ENCODE data around the gene VEGFB. TPM values are rescaled to one million over a fixed set of nuclear protein-coding genes. Genes with fewer than 3 reads are reported as not detected.
A peak's percentile ranks its signal among the peaks of the same experiment; 100 is the strongest.
"Not testable (repeated sequence)": the region's sequence is repeated elsewhere in the genome, so short reads cannot be mapped to it uniquely, and the experiment has no call there.

The VEGFB gene
- polyA plus RNA-seq, 2 of the 4 experiments (the other 2 are of a cell fraction): 6.8 to 26.5 TPM

DNA sequence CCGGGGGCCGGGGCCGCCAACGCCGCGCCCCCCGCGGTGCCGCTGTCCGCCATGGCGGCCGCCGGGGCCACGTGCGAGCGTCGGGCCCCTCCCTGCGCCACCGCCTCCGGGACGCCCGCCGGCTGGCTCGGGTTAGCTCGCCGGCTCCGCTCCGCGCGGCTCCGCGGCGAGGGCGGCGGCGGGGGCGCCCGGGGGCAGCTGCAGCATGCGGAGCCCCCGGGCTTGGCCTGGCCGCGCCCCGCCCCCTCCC is 12.2 kb downstream of the VEGFB start:
- ChIA-PET POLR2A (interaction anchor here (0.6 to 6.0 kb wide), 6 partner anchors 20 to 1395 kb away, joined by 3 to 53 read pairs (median 8); partner anchors contain the start of genes ESRRA, NUDT22, STIP1 and TRPT1), CTCF (interaction anchor here (0.8 to 12.2 kb wide), 9 partner anchors 9 to 108 kb away, joined by 3 to 220 read pairs (median 4); partner anchors contain the start of genes BAD, CATSPERZ, ESRRA and NUDT22)
- H3K4me3 ChIP-seq: peak overlapping the region; percentile 84
- TF ChIP-seq, protein P1, sequence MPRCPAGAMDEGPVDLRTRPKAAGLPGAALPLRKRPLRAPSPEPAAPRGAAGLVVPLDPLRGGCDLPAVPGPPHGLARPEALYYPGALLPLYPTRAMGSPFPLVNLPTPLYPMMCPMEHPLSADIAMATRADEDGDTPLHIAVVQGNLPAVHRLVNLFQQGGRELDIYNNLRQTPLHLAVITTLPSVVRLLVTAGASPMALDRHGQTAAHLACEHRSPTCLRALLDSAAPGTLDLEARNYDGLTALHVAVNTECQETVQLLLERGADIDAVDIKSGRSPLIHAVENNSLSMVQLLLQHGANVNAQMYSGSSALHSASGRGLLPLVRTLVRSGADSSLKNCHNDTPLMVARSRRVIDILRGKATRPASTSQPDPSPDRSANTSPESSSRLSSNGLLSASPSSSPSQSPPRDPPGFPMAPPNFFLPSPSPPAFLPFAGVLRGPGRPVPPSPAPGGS (IDR thresholded peaks at IDR 0.05): peak; percentile 30; the same call in 1 of the 3 replicates
- TF ChIP-seq, protein P2, sequence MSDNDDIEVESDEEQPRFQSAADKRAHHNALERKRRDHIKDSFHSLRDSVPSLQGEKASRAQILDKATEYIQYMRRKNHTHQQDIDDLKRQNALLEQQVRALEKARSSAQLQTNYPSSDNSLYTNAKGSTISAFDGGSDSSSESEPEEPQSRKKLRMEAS (IDR thresholded peaks at IDR 0.05): 0 out of 2 replicates have a peak, but pooled peaks have one; percentile 8
- TF ChIP-seq MYC (IDR thresholded peaks at IDR 0.05; ENCODE audit: borderline replicate concordance, low read length) (peak; percentile 34; the same call in 1 of the 2 replicates), NPAS2 (CRISPR knock-in tag; IDR thresholded peaks at IDR 0.05; ENCODE audit: borderline replicate concordance) (0 out of 2 replicates have a peak, but pooled peaks have one; percentile 15), JUN (IDR thresholded peaks at IDR 0.05) (peak; percentile 42 to 65; a peak in 3 of 5 replicates)
- peak overlapping the region; percentile 100 for H3K4me2 ChIP-seq
- peaks cover 45% of the 10 kb centered on the region for H3K4me1 ChIP-seq
- DNase-seq (ENCODE audit: low read depth in 1 of 2, low spot score in 1 of 2); H3K9me3 ChIP-seq; FAIRE-seq; ATAC-seq: not testable (repeated sequence)
- H3K27ac ChIP-seq: peak overlapping the region; percentile 99 to 100
- no CpG with 5 or more reads among the region's 43 CpGs for WGBS (ENCODE audit: missing lambda C conversion rate)

DNA sequence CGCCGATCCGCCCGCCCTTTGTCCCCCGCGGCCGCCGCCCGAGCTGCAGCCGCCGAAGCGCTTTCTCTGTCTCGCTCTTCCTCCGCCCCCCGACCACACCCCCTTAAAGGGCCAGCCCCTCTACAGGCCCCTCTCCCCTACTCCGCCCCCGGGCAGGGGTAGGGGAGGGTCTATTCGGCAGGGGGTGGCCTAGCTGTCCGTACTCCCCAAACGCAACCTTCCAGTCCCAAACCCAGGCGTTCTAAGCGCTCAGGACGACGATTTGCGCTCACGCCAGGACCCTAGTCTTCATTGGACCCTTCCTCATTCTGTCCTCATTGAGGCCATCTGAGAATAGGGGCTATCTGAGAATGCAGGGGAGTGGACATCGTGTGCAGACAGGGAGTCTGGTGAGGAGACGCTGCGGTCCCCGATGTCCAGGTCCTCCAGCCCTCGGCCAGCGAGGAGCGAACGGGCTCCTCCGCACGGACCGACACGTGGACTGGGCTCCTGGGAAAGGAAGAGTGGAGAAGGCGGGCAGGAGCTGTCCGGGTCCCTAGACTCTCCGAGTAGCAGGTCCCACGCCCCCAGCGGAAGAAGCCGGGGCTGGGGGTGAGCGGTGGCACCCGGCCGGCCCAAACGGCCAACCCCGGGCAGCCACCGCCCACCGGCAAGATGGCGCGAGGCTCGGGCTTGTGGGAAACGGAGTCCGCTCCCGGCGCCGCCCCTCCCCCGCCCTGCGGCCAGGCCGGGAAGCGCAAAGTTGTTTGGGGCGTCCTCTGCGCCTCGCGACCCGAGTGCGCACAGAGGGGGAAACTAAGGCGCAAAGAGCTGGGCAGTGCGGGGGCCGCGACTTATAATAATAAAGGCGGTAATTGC is 12.7 kb downstream of the VEGFB start, which contains the start of gene PPP1R14B:
Gene PPP1R14B, minus strand, starts transcription at position 73 of the 858 bp plus-strand sequence. CDS start 270 bp downstream, outside the sequence.
- Histone ChIP-seq H3K4me3 (peak within 1 kb of the TSS; percentile 84), H3K9me3 (no peaks in the 10 kb centered on the region), H3K27ac (peak within 1 kb of the TSS; percentile 99 to 100), H3K4me1 (peaks cover 45% of the 10 kb centered on the region), H3K4me2 (peak within 1 kb of the TSS; percentile 100)
- no peak for TF ChIP-seq RCOR1 (IDR thresholded peaks at IDR 0.05; ENCODE audit: low read depth, low read length)
- peak; percentile 51; the same call in 1 of the 2 replicates for TF ChIP-seq MYC (IDR thresholded peaks at IDR 0.05; ENCODE audit: borderline replicate concordance, low read length)
- TF ChIP-seq, protein P2 (IDR thresholded peaks at IDR 0.05): peak; percentile 91
- peak; percentile 14; the same call in 1 of the 2 replicates for TF ChIP-seq POLR2A (IDR thresholded peaks at IDR 0.05; ENCODE audit: low read length)
- TF ChIP-seq MAZ (IDR thresholded peaks at IDR 0.05; ENCODE audit: borderline replicate concordance, low read depth, low read length): peak; percentile 79; the same call in 1 of the 2 replicates
- TF ChIP-seq RFX5 (IDR thresholded peaks at IDR 0.05): no peak
- no peak for TF ChIP-seq MAFK (IDR thresholded peaks at IDR 0.05; ENCODE audit: partially characterized antibody)
- TF ChIP-seq, protein P3, sequence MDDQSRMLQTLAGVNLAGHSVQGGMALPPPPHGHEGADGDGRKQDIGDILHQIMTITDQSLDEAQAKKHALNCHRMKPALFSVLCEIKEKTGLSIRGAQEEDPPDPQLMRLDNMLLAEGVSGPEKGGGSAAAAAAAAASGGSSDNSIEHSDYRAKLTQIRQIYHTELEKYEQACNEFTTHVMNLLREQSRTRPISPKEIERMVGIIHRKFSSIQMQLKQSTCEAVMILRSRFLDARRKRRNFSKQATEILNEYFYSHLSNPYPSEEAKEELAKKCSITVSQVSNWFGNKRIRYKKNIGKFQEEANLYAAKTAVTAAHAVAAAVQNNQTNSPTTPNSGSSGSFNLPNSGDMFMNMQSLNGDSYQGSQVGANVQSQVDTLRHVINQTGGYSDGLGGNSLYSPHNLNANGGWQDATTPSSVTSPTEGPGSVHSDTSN (IDR thresholded peaks at IDR 0.05): no peak
- TF ChIP-seq POLR2AphosphoS2 (conservative IDR thresholded peaks at IDR 0.05; ENCODE audit: low read length): peak; percentile 75; the same call in 1 of the 2 replicates
- peak; percentile 49 for TF ChIP-seq CHD2 (IDR thresholded peaks at IDR 0.05; ENCODE audit: low read length, partially characterized antibody)
- TF ChIP-seq, protein P4, sequence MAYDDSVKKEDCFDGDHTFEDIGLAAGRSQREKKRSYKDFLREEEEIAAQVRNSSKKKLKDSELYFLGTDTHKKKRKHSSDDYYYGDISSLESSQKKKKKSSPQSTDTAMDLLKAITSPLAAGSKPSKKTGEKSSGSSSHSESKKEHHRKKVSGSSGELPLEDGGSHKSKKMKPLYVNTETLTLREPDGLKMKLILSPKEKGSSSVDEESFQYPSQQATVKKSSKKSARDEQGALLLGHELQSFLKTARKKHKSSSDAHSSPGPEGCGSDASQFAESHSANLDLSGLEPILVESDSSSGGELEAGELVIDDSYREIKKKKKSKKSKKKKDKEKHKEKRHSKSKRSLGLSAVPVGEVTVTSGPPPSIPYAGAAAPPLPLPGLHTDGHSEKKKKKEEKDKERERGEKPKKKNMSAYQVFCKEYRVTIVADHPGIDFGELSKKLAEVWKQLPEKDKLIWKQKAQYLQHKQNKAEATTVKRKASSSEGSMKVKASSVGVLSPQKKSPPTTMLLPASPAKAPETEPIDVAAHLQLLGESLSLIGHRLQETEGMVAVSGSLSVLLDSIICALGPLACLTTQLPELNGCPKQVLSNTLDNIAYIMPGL (CRISPR knock-in tag; IDR thresholded peaks at IDR 0.05; ENCODE audit: borderline replicate concordance): no peak
- no peak for TF ChIP-seq ZSCAN20 (CRISPR knock-in tag; IDR thresholded peaks at IDR 0.05)
- TF ChIP-seq ZC3H11A (IDR thresholded peaks at IDR 0.05): no peak
- TF ChIP-seq EHF (CRISPR knock-in tag; IDR thresholded peaks at IDR 0.05): no peak
- TF ChIP-seq JUN (IDR thresholded peaks at IDR 0.05): 0 out of 5 replicates have a peak, but pooled peaks of 1 of the 2 experiments have one; percentile 6
- no peak for TF ChIP-seq SMC3 (IDR thresholded peaks at IDR 0.05)
- no peak for FAIRE-seq
- ATAC-seq: peak; percentile 40 to 73
- peak; percentile 84 to 89 for DNase-seq (ENCODE audit: low read depth in 1 of 2, low spot score in 1 of 2)
- ChIA-PET CTCF (interaction anchor here (1.2 to 12.2 kb wide), 7 partner anchors 9 to 108 kb away, joined by 3 to 220 read pairs (median 4); partner anchors contain the start of genes BAD, CATSPERZ and ESRRA), POLR2A (interaction anchor here (0.6 to 6.0 kb wide), 8 partner anchors 9 to 1395 kb away, joined by 3 to 53 read pairs (median 4); partner anchors contain the start of genes ESRRA, NUDT22, STIP1 and TRPT1)
- WGBS (ENCODE audit: missing lambda C conversion rate): 1% methylated on average over 26 of the region's 74 CpGs

Data from A549 (cell line).